Endometrial microvascular endothelial cells (primary cell): ENCODE measurements around the gene LYPD5. TPM values are rescaled to one million over a fixed set of nuclear protein-coding genes. Genes with fewer than 3 reads are reported as not detected.
"Not testable (repeated sequence)": the region's sequence is repeated elsewhere in the genome, so short reads cannot be mapped to it uniquely, and the experiment has no call there.

ENCODE experiments used
- in situ Hi-C: cut with HindIII; loops from 2 replicates; pipeline ENCODE4 v1.10.0; 2017; ENCODE audit warnings: low sequenced_read_pairs, low pct_unique_long_range_greater_than_20kb; ENCODE audit errors: inconsistent ontology term
- total RNA-seq: library from RNA; depleted of rRNA; stranded (reverse); fragments of >200 nt; gene quantifications from one replicate; pipeline ENCODE4 v1.2.3, GENCODE V29; 2015; ENCODE audit errors: inconsistent ontology term

The LYPD5 gene
- total RNA-seq, 1 donor from 2014 or later, result 0.09 TPM

DNA sequence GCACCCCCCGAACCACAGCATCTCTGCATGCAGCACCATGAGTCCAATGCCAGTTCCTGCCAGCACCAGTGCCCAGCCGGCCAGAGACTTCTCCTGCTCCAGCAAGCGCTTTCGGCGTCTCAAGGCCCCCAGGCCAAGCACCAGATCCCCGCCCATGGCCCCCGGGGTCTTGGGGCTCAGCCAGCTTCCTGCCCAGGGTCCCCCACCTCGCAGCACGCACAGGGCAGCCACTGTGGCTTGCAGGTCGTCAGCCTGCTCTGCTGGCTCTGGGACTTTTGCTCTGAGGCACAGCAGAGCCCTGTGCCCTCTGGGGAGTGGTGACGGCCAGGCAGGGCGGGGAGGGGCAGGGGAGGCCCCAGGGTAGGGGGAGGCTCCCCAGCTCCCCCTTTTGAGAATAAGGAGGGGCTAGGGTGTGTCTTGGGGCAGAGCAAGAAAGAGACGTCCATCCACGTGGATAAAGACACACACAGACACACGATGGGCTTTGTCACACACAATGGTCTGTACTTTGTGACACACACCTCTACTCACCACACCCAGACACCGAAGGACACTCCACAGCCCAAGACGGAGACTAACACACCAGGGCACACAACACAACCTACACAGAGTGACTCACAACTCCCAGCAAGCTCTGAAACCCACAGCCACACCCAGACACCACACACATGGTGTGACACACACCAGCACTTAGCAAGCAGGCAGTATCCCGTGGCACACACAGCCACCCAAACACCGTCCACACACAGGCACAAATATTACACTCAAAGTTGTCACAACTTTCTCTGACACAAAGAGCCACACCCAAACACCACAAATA is 21.3 kb downstream of the LYPD5 start, which contains the start of gene KCNN4:
Gene KCNN4, minus strand, starts transcription at position 268 of the 820 bp plus-strand sequence. Its CDS starts 112 bp downstream, at position 156.
- in situ Hi-C loops, result no loop called here

GRCh38 chr19:43779820-43780219 is 22.4 kb downstream of the LYPD5 start:
- in situ Hi-C loops, result no loop called here

- in situ Hi-C loops, result no loop called here
These were observed 23.0 kb downstream of the LYPD5 start for GRCh38 chr19:43779147-43779819.

- in situ Hi-C loops, result no loop called here
These were observed 23.6 kb downstream of the LYPD5 start for GRCh38 chr19:43778651-43779050.

GRCh38 chr19:43777163-43777695 is 25.0 kb downstream of the LYPD5 start:
- in situ Hi-C loops, result no loop called here

DNA sequence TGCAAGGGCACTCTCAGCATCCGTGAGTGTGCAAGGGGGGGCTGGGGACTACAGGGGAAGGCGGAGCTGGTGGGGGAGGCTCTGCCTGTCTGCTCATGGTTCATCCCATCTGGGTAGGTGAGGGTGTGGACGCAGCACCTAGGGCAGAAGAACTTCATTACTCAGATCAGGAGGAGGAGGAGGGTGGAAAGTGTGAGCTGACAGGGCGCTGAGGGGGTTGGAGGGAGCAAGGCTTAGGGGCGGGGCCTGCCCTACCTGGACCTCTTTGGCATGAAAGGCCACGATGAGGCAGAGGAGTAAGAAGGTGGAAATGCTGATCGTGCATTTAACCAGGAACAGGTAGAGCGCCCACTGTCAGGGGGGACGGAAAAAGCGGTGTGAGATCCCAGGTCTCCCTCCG is 26.0 kb downstream of the LYPD5 start:
- in situ Hi-C loops, result no loop called here

- in situ Hi-C loops, result no loop called here
These were observed 26.9 kb downstream of the LYPD5 start for GRCh38 chr19:43775299-43775890.

- in situ Hi-C loops, result not testable (repeated sequence)
These were observed 27.3 kb downstream of the LYPD5 start for GRCh38 chr19:43774940-43775258.

DNA sequence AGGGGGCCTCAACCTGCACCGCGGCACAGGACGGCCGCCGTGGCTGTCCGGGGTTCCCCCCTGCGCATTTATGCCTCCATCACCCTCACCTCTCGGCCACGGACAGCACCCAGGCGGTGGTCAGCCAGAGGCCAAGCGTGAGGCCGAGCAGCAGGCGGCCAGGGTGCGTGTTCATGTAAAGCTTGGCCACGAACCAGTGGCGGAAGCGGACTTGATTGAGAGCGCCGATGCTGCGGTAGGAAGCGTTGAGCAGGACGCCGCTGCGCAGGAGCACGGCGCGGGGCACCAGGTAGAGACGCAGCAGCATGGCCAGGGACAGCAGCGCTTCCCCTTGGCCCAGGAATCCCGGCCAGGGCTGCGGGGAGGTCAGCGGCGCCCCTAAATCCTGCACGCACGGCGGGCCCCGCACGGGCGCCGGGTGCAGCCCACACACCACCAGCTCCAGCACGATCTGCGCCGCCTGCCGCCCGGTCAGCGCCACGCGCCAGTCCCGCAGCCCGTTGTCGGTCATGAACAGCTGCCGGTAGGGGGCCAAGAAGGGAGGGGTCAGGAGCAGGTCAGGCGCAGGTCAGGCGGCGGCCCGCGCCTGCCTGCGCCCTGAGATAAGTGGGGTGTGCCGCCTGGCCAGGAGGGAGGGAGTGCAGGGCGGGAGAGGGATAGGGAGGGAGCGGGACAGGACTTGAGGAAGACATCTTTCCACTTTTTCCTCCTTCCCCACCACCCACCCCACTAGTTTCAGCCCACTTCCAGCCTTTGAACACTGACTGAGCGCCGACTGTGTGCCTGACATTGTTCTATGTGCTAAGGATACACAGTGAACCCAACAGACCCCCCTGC is 27.9 kb downstream of the LYPD5 start:
- in situ Hi-C loops, result no loop called here

DNA sequence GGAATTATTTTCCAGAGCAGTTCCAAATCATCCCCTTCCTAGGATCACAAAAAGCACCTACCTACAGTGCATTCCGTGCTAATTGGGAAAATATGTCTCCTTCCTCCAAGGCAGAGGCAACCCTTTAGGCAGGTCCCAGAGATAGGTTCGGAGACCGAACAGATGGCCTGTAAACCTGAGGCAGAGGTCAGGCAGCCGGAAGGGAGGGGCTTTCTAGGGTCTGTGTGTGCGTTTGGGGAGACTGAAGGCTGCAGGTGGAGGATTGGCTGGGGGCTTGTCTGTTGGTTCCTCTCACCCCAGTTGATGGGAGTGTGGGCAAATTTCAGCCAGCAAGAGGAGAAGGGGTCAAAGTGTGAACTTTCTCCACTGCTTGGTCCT is 28.5 kb downstream of the LYPD5 start:
- in situ Hi-C loops, result no loop called here

DNA sequence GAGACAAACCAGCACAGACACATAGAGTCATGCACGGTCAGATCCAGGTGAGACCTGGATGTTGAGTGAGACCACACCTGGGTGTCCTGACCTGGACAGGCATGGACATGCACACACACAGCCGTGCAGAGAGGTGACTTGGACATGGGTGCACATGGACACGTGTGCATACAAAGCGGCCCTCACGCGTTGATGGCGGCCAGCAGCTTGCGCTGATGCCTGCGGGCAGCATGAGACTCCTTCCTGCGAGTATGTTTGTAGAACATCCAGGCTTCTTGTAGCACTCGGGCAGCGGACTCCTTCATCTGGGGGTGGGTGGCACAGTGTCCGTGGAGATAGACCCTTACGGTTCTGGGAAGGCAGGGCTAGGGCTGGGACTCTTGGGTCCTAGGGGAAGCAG is 33.0 kb downstream of the LYPD5 start:
- in situ Hi-C loops, result no loop called here

DNA sequence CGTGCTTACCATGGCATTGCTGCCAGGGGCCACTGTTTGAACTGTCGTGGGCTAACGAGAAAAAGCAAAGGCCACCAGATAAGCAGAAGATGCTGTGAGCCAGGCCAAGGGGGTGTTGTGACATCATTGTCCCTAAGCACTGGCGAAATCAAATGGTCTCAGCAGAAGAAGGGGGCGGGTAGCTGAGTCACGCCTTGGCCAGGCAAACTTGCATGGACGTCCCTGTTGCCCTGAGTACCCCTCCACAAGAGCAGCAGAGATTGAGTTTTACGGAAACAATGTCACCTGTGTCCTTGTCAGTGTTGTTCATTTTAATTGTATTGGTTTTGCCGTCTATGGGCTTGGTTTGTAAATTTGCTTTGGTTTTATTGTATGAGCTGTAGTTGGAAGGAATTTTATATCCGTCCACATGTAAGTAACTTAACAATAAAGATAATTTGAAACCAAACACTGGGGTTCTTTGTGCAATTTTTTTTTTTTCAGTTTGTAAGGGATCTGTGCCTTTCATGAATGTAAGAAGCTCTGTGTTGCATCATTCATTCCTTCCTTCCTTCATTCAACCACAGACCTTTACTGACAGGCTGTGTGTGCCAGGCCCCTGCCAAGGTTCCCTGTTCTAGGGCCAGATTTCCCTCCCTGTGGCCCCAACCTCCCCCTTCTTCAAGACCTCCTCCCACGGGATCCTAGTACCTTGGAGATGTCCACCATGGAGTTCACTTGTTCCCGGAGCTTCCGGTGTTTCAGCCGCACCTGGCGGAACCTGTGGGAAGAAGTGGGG is 33.8 kb downstream of the LYPD5 start:
- in situ Hi-C loops, result no loop called here

DNA sequence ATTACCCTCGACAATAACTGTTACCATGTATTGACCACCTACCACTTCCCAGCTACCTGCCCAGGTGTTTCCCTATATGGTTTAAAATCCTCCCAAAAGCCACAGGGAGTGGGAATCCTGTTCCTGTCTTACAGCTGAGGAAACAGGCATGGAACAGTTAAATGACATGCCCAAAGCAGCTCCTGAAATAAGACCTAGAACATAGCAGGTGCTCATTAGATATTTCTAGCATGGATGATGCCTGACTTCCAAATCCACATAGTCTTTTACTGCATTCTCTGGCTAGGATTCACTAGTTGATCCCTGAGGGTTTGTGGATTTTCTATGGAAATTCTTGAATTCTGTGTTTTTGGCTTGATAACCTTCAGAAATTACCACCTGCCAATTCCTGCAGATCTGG is 34.4 kb downstream of the LYPD5 start:
- in situ Hi-C loops, result no loop called here

DNA sequence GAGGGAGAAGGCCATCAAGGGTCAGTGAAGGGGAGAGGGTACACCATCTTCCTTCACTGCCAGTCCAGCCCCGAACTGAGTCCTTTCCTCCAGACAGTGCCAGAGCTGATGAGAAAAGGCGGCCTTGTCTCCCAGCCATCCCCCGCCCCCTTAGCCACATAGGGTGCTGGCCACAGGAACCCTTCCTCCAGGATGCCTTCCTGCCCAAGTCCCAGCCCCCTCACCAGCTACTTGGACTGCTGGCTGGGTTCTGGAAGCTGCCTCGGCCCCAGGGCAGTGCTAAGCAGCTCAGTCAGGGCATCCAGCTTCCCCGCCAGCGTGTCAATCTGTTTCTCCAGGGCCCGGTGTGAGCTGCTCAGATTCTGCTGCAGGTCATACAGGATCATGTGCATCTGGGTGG is 34.9 kb downstream of the LYPD5 start:
- in situ Hi-C loops, result no loop called here

GRCh38 chr19:43766755-43767043 is 35.5 kb downstream of the LYPD5 start:
- in situ Hi-C loops, result no loop called here

DNA sequence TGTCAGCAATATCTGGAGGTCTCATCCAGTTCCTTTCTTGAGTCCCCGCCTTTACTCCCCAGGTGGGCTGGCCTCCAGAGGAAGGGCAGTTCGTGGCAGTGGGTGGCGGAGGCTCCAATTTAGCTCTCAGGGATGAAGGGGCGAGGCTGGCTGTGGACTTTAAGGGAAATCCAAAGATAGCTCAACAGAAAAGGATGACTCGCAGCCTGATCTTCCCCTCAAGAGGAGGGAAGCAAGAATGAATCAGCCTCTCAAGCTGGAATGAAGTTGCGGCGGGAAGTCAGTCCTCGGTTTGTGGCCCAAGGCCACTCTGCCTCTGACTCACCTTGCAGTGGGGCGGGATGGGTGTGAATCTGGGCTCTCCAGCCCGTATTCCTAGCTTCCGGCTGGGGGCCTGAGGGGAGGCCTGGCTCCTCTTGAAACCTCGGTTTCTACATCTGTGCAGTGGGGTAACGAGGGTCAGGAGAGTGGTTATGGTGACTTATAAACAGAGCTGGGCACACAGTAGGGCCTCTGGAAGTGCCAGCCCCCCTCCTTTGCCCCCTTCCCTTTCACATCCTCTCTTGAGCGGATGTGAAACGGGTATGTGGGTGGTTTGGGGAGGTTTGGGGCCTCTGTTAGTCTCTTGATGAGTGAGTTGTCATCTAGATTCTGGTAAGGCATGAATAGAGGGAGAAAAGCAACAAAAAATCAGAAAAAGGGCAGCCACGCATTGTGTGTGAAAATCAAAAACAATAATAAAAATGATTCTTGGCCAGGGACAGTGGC is 37.0 kb downstream of the LYPD5 start:
- in situ Hi-C loops, result no loop called here

- in situ Hi-C loops, result not testable (repeated sequence)
These were observed 37.6 kb downstream of the LYPD5 start for GRCh38 chr19:43764684-43765083.

DNA sequence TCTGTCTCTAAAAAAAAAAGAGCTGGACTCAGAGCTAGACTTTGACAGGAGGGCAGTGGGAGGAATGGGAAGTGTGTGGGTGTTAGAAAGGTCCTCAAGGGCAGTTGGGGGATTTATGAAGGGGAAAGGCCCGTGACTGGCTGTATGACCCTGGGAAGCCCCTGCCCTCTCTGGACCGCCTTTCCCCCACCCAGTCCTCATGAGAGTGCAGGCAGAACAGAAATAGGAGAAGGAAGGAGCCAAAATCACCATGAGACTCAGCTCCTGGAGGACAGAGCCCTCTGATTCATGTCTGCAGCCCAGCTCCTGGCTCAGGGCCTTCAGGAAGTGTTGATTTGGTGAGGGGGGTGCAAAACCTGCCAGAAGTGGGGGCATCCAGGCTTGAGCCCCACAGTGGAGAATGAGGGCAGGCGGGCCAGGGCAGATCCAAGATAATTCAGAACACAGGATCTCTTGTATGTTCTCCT is 38.7 kb downstream of the LYPD5 start:
- in situ Hi-C loops, result no loop called here
